NCI-H146 treated with DMSO at 0.1 percent for 48 hours (cell line): ENCODE measurements around the gene CATSPERZ.

Experiments used
- DNase-seq: peaks from one replicate; lab custom pipeline; 2025; ENCODE audit not compliant: unreplicated experiment; lab: John Stamatoyannopoulos, UW

CATSPERZ gene

DNA sequence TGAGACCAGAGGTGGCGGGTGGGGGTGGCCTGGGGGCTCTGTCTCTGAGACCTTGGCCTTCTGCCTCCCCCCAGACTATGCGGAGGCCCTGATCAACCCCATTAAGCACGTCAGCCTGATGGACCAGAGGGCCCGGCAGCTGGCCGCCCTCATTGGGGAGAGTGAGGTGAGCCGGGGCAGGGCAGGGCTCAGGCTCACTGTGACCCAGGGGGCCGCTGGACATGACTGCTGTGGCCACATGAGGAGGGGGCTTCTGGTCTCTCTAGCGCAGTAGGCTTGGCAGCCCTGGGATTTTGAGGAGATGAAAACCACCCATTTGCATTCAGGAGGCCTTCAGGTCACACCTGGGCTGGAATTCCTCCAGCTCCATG lies 36.2 kb upstream of the CATSPERZ start:
- no peak for DNase-seq

DNA sequence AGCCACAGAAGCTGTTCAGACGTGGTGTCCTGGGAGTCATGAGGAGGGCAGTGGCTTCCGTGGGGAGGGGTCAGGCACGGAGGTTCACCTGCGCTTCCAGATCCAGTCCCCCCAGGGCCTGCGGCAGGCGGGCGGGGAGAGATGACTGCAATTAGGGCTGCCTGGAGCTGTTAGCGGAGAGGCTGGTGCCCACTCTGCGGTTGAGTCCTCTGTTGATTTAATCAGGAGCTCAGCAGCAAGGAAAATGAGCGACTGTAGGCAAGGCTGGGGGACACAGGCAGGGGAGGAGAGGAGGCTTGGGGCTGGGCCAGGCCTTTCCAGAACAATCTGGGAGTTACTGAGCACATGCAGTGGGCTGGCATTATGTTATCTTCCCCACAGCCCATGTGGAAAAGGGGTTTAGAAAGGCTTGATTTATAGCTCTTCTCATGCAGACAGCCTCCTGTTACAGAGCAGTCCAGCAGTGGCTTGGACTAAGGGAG lies 35.7 kb upstream of the CATSPERZ start:
- DNase-seq: no peak

GRCh38 chr11:64265176-64266160 lies 34.7 kb upstream of the CATSPERZ start:
- peak; percentile 48 for DNase-seq

DNA sequence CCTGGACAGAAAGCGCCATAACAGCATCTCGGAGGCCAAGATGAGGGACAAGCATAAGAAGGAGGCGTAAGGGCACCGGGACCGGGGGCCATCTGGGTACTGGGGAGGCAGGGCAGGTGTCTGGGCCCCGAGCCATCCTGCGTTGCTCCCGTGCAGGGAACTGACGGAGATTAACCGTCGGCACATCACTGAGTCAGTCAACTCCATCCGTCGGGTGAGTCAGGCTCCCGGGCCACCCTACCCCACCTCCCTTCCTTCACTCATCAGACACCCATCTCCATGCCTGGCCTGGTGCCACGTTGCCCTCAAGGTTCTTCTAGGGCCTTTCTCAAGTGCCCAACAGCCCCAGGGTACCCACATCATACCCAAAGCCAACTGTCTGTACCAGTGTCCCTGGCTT lies 33.8 kb upstream of the CATSPERZ start:
- no peak for DNase-seq

DNA sequence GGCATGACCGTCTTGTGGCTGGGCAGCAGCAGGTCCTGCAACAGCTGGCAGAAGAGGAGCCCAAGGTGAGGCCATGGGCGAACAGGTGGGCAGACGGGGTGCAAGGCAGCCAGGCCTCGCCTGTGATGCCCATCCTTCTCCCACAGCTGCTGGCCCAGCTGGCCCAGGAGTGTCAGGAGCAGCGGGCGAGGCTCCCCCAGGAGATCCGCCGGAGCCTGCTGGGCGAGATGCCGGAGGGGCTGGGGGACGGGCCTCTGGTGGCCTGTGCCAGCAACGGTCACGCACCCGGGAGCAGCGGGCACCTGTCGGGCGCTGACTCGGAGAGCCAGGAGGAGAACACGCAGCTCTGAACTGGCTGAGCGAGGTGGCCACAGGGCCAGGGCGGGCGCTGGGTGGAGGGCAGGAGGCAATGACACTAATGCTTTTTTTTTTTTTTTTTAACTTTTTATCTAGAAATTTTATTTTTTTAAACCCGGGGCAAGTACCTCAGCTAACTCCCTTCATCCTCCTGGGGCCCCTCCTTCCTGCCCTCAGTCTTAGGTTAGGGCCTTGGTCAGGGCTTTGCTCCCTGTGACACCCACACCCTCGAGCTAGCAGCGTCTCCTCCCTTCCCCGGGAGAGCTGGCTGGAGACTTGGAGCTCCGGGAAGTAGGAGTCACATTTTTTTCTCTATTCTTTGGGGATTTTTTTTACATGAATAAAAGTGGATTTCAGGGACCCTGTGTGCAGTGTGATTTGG lies 32.8 kb upstream of the CATSPERZ start:
- DNase-seq: no peak

- peak; percentile 70 for DNase-seq
These were observed 31.9 kb upstream of the CATSPERZ start for GRCh38 chr11:64268025-64268892.

- DNase-seq: no peak
These were observed 31.1 kb upstream of the CATSPERZ start for GRCh38 chr11:64268893-64269539.

DNA sequence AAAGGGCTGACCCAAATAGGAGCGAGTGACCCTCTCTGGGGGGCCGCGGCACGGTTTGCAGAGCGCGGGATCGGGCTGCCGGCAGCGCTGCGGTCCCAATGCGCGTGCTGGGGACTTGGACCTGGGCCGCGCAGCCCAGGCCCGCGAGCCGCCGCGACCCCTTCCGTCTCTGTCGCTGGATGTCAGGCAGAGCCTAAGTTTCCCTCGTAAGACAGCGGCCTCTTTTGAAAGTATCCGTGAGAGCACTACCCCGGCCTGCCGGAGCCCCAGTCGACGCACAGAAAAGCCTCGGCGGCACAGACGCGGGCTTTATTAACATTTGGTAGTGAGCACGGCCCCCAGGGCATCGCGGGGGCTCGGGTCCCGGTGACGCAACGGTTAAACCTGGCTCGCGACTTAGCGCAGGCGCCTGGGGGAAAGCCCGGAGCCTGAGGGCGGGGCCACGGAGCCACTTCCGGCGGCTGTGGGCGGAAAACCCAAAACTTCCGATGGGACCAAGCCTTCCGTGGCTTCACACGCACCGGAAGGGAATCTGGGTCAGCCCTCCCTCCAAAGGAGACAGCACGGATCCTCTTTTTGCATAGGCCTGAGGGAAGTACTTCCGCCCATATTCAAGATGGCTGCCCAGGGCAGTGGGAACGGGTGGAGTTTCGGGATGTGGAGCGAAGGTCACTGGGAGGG lies 30.5 kb upstream of the CATSPERZ start:
- peak; percentile 96 for DNase-seq

- no peak for DNase-seq
These were observed 24.9 kb upstream of the CATSPERZ start for GRCh38 chr11:64275031-64275800.

- no peak for DNase-seq
These were observed 24.3 kb upstream of the CATSPERZ start for GRCh38 chr11:64275841-64276240.

GRCh38 chr11:64276653-64277431 lies 23.3 kb upstream of the CATSPERZ start:
- no peak for DNase-seq

DNA sequence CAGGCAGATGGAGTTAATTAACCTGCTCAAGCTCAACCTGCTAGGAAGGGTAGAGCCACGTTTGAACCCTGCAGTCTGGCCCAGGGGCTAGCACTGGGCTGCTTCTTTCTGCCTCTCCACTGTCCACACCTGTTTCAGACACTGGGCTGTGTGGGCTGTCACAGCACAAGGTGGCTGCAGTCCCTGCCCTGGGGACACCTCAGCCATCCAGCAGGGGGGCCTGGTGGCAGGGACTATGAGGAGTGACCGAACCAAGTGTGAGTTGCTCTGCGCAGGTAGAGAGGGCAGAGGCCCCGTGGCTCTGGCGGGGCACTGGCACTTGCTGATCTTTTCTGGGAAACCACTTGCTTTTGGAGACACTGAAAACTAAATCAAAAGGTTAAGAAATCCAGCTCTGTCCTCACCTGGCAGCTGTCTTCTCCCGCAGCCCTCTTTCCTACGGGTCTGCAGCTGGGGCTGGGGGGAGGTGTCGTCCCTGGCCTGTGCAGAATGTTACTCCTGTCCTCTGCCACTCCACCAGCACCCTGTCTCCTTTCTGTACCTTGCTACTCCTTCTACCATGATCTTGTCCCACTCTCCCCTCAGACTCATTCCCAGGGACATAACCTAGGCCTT lies 21.5 kb upstream of the CATSPERZ start:
- no peak for DNase-seq

GRCh38 chr11:64281957-64282770 lies 18.0 kb upstream of the CATSPERZ start:
- no peak for DNase-seq

GRCh38 chr11:64283092-64283491 lies 17.1 kb upstream of the CATSPERZ start:
- no peak for DNase-seq

DNA sequence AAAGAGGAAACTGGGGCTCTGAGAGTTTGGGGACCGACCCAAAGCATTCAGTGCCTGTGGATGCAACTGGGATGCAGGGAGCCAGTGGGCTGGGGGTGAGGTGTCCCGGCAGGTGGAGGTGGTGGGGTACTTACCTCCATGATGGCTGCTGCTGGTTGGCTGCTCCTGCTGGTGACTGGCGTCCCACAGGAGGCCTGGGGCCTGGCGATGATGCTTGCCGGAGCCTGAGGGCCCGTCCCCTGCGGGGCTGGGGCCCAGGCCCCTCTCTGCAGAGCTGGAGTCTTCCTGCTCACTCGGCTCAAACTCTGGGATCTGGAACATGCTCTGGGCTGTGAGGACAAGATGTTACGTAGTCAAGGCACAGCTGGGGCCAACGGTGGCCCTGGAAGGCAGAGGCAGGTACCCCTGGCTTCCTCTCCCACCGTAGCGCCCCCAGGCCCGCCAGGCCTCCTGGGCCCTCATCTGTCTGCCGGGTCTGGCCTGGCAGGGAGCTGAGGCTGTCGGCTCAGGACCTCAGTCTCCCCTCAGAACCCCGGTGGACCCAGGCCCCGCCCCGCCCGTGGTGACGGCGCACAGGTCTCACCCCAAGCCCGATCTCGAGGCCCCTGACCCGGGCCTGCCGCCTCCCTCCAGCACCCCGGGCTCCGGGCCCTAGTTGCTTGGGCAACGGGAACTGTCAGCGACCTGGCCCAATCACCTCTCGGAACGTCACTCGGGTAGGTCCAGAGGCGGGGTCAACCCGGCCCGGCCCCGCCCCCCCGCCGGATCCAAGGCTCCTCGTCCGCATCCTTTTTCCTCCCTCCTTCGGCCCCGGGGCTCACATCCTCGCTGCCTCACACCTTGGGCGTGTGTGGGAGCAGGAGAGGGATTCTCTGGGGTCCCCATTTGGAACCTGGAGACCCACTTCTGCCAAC lies 15.9 kb upstream of the CATSPERZ start, which contains the start of gene BAD:
Gene BAD, minus strand, starts transcription at position 618 of the 914 bp plus-strand sequence. Its CDS starts 297 bp downstream, at position 321.
- peak; percentile 88 for DNase-seq
